Prostate gland (tissue), 2 donors: ENCODE data around the gene BATF.
A peak's percentile ranks its signal among the peaks of the same experiment; 100 is the strongest.

Experiments
- POLR2A ChIP-seq: fragments of 450-650 bp; IDR thresholded peaks from one replicate; pipeline ENCODE4 v1.6.1; 2016; ENCODE audit warnings: antibody characterized with exemption, mild to moderate bottlenecking
- POLR2AphosphoS5 ChIP-seq: sonication (generic); formaldehyde crosslinking; IDR thresholded peaks from one replicate; pipeline ENCODE4 v1.6.1; 2017; ENCODE audit warnings: antibody characterized with exemption
- TF ChIP-seq, protein P1 (sequence below), 4 experiments: fragments of 200-600 bp in 2 of 4; fragments of 450-650 bp in 2 of 4; sonication (generic) in 2 of 4; IDR thresholded peaks; 1 replicate in 3 of 4; 2 replicates in 1 of 4; pipeline ENCODE4 v1.5.1; 2016 to 2019; ENCODE audit warnings: antibody characterized with exemption in 4 of 4, mild to moderate bottlenecking in 2 of 4, moderate library complexity in 2 of 4

GRCh38 chr14:75577729-75578101 is 55.4 kb downstream of the BATF start:
- TF ChIP-seq, protein P1, sequence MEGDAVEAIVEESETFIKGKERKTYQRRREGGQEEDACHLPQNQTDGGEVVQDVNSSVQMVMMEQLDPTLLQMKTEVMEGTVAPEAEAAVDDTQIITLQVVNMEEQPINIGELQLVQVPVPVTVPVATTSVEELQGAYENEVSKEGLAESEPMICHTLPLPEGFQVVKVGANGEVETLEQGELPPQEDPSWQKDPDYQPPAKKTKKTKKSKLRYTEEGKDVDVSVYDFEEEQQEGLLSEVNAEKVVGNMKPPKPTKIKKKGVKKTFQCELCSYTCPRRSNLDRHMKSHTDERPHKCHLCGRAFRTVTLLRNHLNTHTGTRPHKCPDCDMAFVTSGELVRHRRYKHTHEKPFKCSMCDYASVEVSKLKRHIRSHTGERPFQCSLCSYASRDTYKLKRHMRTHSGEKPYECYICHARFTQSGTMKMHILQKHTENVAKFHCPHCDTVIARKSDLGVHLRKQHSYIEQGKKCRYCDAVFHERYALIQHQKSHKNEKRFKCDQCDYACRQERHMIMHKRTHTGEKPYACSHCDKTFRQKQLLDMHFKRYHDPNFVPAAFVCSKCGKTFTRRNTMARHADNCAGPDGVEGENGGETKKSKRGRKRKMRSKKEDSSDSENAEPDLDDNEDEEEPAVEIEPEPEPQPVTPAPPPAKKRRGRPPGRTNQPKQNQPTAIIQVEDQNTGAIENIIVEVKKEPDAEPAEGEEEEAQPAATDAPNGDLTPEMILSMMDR (IDR thresholded peaks at IDR 0.05), result peak; percentile 41 to 86 (median 81)
- TF ChIP-seq POLR2AphosphoS5, result peak; percentile 40
- no peak for TF ChIP-seq POLR2A
